AG04450 (cell line): Measurements from ENCODE around the gene GNAI1. TPM values are rescaled to one million over a fixed set of nuclear protein-coding genes. Genes with fewer than 3 reads are reported as not detected.

Experiments used
- CTCF ChIA-PET: fragments of 300-600, 350-600 bp; formaldehyde crosslinking; extraction: SDS; loops from one replicate; lab custom pipeline; 2022; ENCODE audit warnings: antibody characterized with exemption, inconsistent platforms; lab: Charles Lee
- POLR2A ChIA-PET: fragments of 350-600 bp; formaldehyde crosslinking; extraction: SDS; loops from one replicate; lab custom pipeline; 2021; ENCODE audit warnings: antibody characterized with exemption, inconsistent platforms; lab: Yijun Ruan, JAX
- DNase-seq: peaks from one replicate; pipeline ENCODE4 v3.0.0-alpha.2; 2011; ENCODE audit warnings: low read depth, low spot score
- H3K27ac ChIP-seq: one replicate; pipeline ENCODE4 v1.5.1; 2012; ENCODE audit warnings: low read depth, low read length, control low read depth
- H3K27me3 ChIP-seq: one replicate; pipeline ENCODE4 v1.6.0; 2012; ENCODE audit warnings: low read length; ENCODE audit not compliant: control insufficient read depth, insufficient read depth
- H3K4me3 ChIP-seq: 2 replicates; pipeline ENCODE4 v1.5.1; 2011; ENCODE audit warnings: mild to moderate bottlenecking, low read depth, low read length, control low read depth
- H3K9me3 ChIP-seq: 2 replicates; pipeline ENCODE4 v1.5.1; 2012; ENCODE audit warnings: low read length; ENCODE audit not compliant: control insufficient read depth, insufficient read depth
- CTCF ChIP-seq: IDR thresholded peaks from 2 replicates; pipeline ENCODE4 v1.5.1; 2011; ENCODE audit warnings: low read depth, low read length, control low read depth, inconsistent platforms
- polyA plus RNA-seq: library from polyadenylated mRNA; depleted of rRNA; stranded (reverse); fragments of >200 nt; gene quantifications from 2 replicates; pipeline ENCODE4 v1.2.3, GENCODE V29; 2011

GNAI1 gene
- polyA plus RNA-seq, 1 experiment: 56.2 TPM

- no peaks in the 10 kb centered on the region for H3K9me3 ChIP-seq
- DNase-seq: no peak
- TF ChIP-seq CTCF: no peak
- no peaks in the 10 kb centered on the region for H3K27me3 ChIP-seq
- H3K27ac ChIP-seq: no peak overlapping the region
- ChIA-PET CTCF (interaction anchor here (0.6 to 2.5 kb wide), 2 partner anchors 75 to 246 kb away, joined by 4 to 12 read pairs; no protein-coding TSS in a partner anchor), POLR2A (no interaction called here)
- H3K4me3 ChIP-seq: no peak overlapping the region
These were observed 12.0 kb downstream of the GNAI1 start for GRCh38 chr7:80146545-80147182.

GRCh38 chr7:80147543-80148391 lies 13.1 kb downstream of the GNAI1 start:
- Histone ChIP-seq H3K4me3 (no peak overlapping the region), H3K27me3 (no peaks in the 10 kb centered on the region), H3K27ac (no peak overlapping the region), H3K9me3 (no peaks in the 10 kb centered on the region)
- ChIA-PET CTCF (interaction anchor here (0.6 to 1.9 kb wide), 3 partner anchors 13 to 74 kb away, joined by 3 to 17 read pairs (median 4); partner anchors contain the start of gene GNAI1), POLR2A (interaction anchor here (1.2 kb wide), 1 partner anchor 13 kb away, joined by 6 read pairs; the partner anchor contains the start of gene GNAI1)
- DNase-seq: peak; percentile 54
- TF ChIP-seq CTCF: no peak

- DNase-seq: no peak
- no peak overlapping the region for H3K27ac ChIP-seq
- ChIA-PET POLR2A (no interaction called here), CTCF (no interaction called here)
- no peaks in the 10 kb centered on the region for H3K9me3 ChIP-seq
- H3K4me3 ChIP-seq: no peak overlapping the region
- no peak for TF ChIP-seq CTCF
- H3K27me3 ChIP-seq: no peaks in the 10 kb centered on the region
These were observed 16.1 kb downstream of the GNAI1 start for GRCh38 chr7:80150611-80151273.

GRCh38 chr7:80151274-80151665 lies 16.6 kb downstream of the GNAI1 start:
- CTCF ChIA-PET: no interaction called here
- POLR2A ChIA-PET: no interaction called here
- no peak for DNase-seq

More at GRCh38 chr7:80151274-80151665, 16.6 kb downstream of the GNAI1 start:
- H3K27ac ChIP-seq: no peak overlapping the region
- H3K9me3 ChIP-seq: no peaks in the 10 kb centered on the region
- no peak overlapping the region for H3K4me3 ChIP-seq
- no peaks in the 10 kb centered on the region for H3K27me3 ChIP-seq
- no peak for TF ChIP-seq CTCF
